IMR-90 (cell line): ENCODE results near the gene CEBPG. TPM values are rescaled to one million over a fixed set of nuclear protein-coding genes. Genes with fewer than 3 reads are reported as not detected.

ENCODE experiments used
- ATAC-seq: fragments of 200-7000 bp; cut with Tn5 transposase; 2 replicates; pipeline ENCODE4 v1.9.1; 2020; ENCODE audit warnings: low read depth, mild to moderate bottlenecking, moderate library complexity
- BruUV-seq: library from RNA; stranded (reverse); fragments of 400-500 nt; replicated peaks from 2 replicates; lab custom pipeline; 2021; lab: Mats Ljungman, UMichigan
- CTCF ChIA-PET: fragments of 300-600 bp; formaldehyde crosslinking; extraction: SDS; loops from one replicate; lab custom pipeline; 2021; ENCODE audit warnings: antibody characterized with exemption; lab: Yijun Ruan, JAX
- POLR2A ChIA-PET: fragments of 300-600 bp; sonication (Branson Sonifier 250); formaldehyde crosslinking; loops from one replicate; lab custom pipeline; 2022; ENCODE audit warnings: antibody characterized with exemption; ENCODE audit not compliant: unreplicated experiment; lab: Charles Lee
- DNase-seq: peaks from one replicate; pipeline ENCODE4 v3.0.0; 2013
- H2AFZ ChIP-seq: replicated peaks from 2 replicates; pipeline ENCODE3; 2013; ENCODE audit warnings: low read length, mild to moderate bottlenecking; ENCODE audit not compliant: poor library complexity
- H2AK5ac ChIP-seq: 2 replicates; pipeline ENCODE4 v1.6.1; 2013; ENCODE audit warnings: low read depth, low read length, inconsistent platforms
- H2AK9ac ChIP-seq: replicated peaks from 2 replicates; pipeline ENCODE3; 2013; ENCODE audit warnings: mild to moderate bottlenecking, low read depth, low read length, moderate library complexity; ENCODE audit not compliant: poor library complexity
- H2BK120ac ChIP-seq: 2 replicates; pipeline ENCODE4 v1.6.1; 2013; ENCODE audit warnings: low read depth, low read length, inconsistent platforms
- H2BK15ac ChIP-seq: 3 replicates; pipeline ENCODE4 v1.6.1; 2013; ENCODE audit warnings: low read depth, low read length, inconsistent platforms
- H2BK20ac ChIP-seq: 2 replicates; pipeline ENCODE4 v1.6.1; 2013; ENCODE audit warnings: low read depth, mild to moderate bottlenecking, inconsistent platforms, low read length, moderate library complexity
- H2BK5ac ChIP-seq: 2 replicates; pipeline ENCODE4 v1.6.1; 2013; ENCODE audit warnings: mild to moderate bottlenecking, low read depth, low read length, inconsistent platforms; ENCODE audit not compliant: poor library complexity, severe bottlenecking
- H3K14ac ChIP-seq: replicated peaks from 2 replicates; pipeline ENCODE4 v1.6.1; 2013; ENCODE audit warnings: low read depth, low read length, inconsistent platforms
- H3K18ac ChIP-seq: 2 replicates; pipeline ENCODE4 v1.6.1; 2013; ENCODE audit warnings: low read depth, low read length, control low read depth
- H3K23ac ChIP-seq: 2 replicates; pipeline ENCODE4 v1.6.1; 2013; ENCODE audit warnings: low read depth, low read length, inconsistent platforms
- H3K27ac ChIP-seq: 2 replicates; pipeline ENCODE4 v1.5.1; 2013; ENCODE audit warnings: mild to moderate bottlenecking, control low read depth, low read length; ENCODE audit not compliant: insufficient read depth
- H3K27me3 ChIP-seq: 2 replicates; pipeline ENCODE4 v1.6.1; 2013; ENCODE audit warnings: low read length; ENCODE audit not compliant: control insufficient read depth, insufficient read depth
- H3K36me3 ChIP-seq: 2 replicates; pipeline ENCODE4 v1.6.1; 2013; ENCODE audit warnings: low read length, mixed read lengths; ENCODE audit not compliant: control insufficient read depth, insufficient read depth
- H3K4ac ChIP-seq: 2 replicates; pipeline ENCODE4 v1.6.1; 2013; ENCODE audit warnings: low read depth, low read length, inconsistent platforms
- H3K4me1 ChIP-seq: 2 replicates; pipeline ENCODE4 v1.6.1; 2013; ENCODE audit warnings: low read length, mixed read lengths; ENCODE audit not compliant: control insufficient read depth, insufficient read depth
- H3K4me2 ChIP-seq: 2 replicates; pipeline ENCODE4 v1.6.1; 2013; ENCODE audit warnings: low read depth, mild to moderate bottlenecking, control low read depth, low read length, moderate library complexity
- H3K4me3 ChIP-seq: 2 replicates; pipeline ENCODE4 v1.5.1; 2013; ENCODE audit warnings: low read depth, mild to moderate bottlenecking, control low read depth, low read length, moderate library complexity; ENCODE audit not compliant: insufficient read depth
- H3K56ac ChIP-seq: 2 replicates; pipeline ENCODE4 v1.6.1; 2013; ENCODE audit warnings: low read length, inconsistent platforms; ENCODE audit not compliant: insufficient read depth; ENCODE audit errors: extremely low read depth
- H3K79me1 ChIP-seq, 2 experiments: 2 replicates each; pipeline ENCODE4 v1.6.1; 2013; ENCODE audit warnings: low read length in 2 of 2, inconsistent platforms in 1 of 2, low read depth in 1 of 2
- H3K9ac ChIP-seq: 2 replicates; pipeline ENCODE4 v1.6.1; 2013; ENCODE audit warnings: low read depth, low read length, control low read depth
- H3K9me1 ChIP-seq: 2 replicates; pipeline ENCODE4 v1.6.1; 2013; ENCODE audit warnings: low read length, inconsistent platforms; ENCODE audit not compliant: insufficient read depth
- H3K9me3 ChIP-seq: 2 replicates; pipeline ENCODE4 v1.6.1; 2013; ENCODE audit warnings: low read length; ENCODE audit not compliant: control insufficient read depth, insufficient read depth
- H4K20me1 ChIP-seq: 2 replicates; pipeline ENCODE4 v1.6.1; 2013; ENCODE audit warnings: low read length, inconsistent platforms; ENCODE audit not compliant: insufficient read depth
- H4K5ac ChIP-seq: 2 replicates; pipeline ENCODE4 v1.6.1; 2013; ENCODE audit warnings: mild to moderate bottlenecking, low read depth, low read length, control low read depth
- H4K8ac ChIP-seq, 2 experiments: 2 replicates each; pipeline ENCODE4 v1.6.1; 2013; ENCODE audit warnings: low read depth in 2 of 2, low read length in 2 of 2, control low read depth in 1 of 2, inconsistent platforms in 1 of 2
- H4K91ac ChIP-seq: 2 replicates; pipeline ENCODE4 v1.6.1; 2013; ENCODE audit warnings: low read depth, low read length, inconsistent platforms; ENCODE audit not compliant: insufficient read depth
- BHLHE40 ChIP-seq: fragments of 150-350 bp; IDR thresholded peaks from 2 replicates; pipeline ENCODE4 v1.6.1; 2016; ENCODE audit warnings: mild to moderate bottlenecking, low read depth, low read length
- CTCF ChIP-seq: conservative IDR thresholded peaks from 2 replicates; pipeline ENCODE4 v1.5.1; 2012; ENCODE audit warnings: mild to moderate bottlenecking, low read depth, low read length, improper control_type of control experiment
- FOS ChIP-seq: fragments of 150-350 bp; IDR thresholded peaks from 2 replicates; pipeline ENCODE4 v1.6.1; 2016; ENCODE audit warnings: low read depth, low read length
- MAFK ChIP-seq: IDR thresholded peaks from 2 replicates; pipeline ENCODE4 v1.6.1; 2012; ENCODE audit warnings: low read depth, low read length, improper control_type of control experiment
- MAZ ChIP-seq: IDR thresholded peaks from 2 replicates; pipeline ENCODE4 v1.6.1; 2012; ENCODE audit warnings: low read depth, mild to moderate bottlenecking, low read length, improper control_type of control experiment, moderate library complexity, borderline replicate concordance
- MXI1 ChIP-seq: IDR thresholded peaks from 2 replicates; pipeline ENCODE4 v1.6.1; 2012; ENCODE audit warnings: low read depth, mild to moderate bottlenecking, low read length, moderate library complexity, borderline replicate concordance
- NFE2L2 ChIP-seq: fragments of 150-350 bp; IDR thresholded peaks from 2 replicates; pipeline ENCODE4 v1.6.1; 2016; ENCODE audit warnings: low read depth, mild to moderate bottlenecking, low read length
- RAD21 ChIP-seq: IDR thresholded peaks from 2 replicates; pipeline ENCODE4 v1.6.1; 2012; ENCODE audit warnings: low read length, improper control_type of control experiment
- RCOR1 ChIP-seq: IDR thresholded peaks from 2 replicates; pipeline ENCODE4 v1.6.1; 2012; ENCODE audit warnings: mild to moderate bottlenecking, low read length, improper control_type of control experiment; ENCODE audit not compliant: insufficient replicate concordance
- RFX5 ChIP-seq: IDR thresholded peaks from 2 replicates; pipeline ENCODE4 v1.8.0; 2012; ENCODE audit warnings: low read depth, mild to moderate bottlenecking, low read length, moderate library complexity
- SMC3 ChIP-seq: fragments of 150-350 bp; IDR thresholded peaks from 2 replicates; pipeline ENCODE4 v1.6.1; 2016; ENCODE audit warnings: low read depth, mild to moderate bottlenecking, antibody characterized with exemption, low read length, moderate library complexity
- USF2 ChIP-seq: fragments of 150-350 bp; IDR thresholded peaks from 2 replicates; pipeline ENCODE4 v1.6.1; 2017; ENCODE audit warnings: mild to moderate bottlenecking, antibody characterized with exemption, low read length, low read depth
- WGBS, 2 experiments: methylation state at CpG; one replicate each; pipeline versions ENCODE4 v1.1.5 to v1.1.7; 2013; ENCODE audit warnings: missing lambda C conversion rate in 2 of 2; ENCODE audit not compliant: insufficient read length in 1 of 2; ENCODE audit errors: extremely low coverage in 2 of 2; 5-methylcytosine and 5-hydroxymethylcytosine counted together
- dilution Hi-C: fragments of 300-500 bp; cut with HindIII; formaldehyde crosslinking; loops from one replicate; pipeline ENCODE4 v1.14.3; 2018; ENCODE audit warnings: low sequenced_read_pairs; ENCODE audit not compliant: unreplicated experiment
- in situ Hi-C: fragments of 300-500 bp; cut with MboI; formaldehyde crosslinking; loops from 3 replicates; pipeline ENCODE4 v1.14.3; 2019; ENCODE audit warnings: low sequenced_read_pairs, inconsistent platforms, mixed read lengths
- intact Hi-C: fragments of 100-400 bp; cut with micrococcal nuclease; formaldehyde crosslinking; loops from 2 replicates; pipeline ENCODE4 v1.10.0; 2022
- polyA plus RNA-seq, 3 experiments: library from polyadenylated mRNA; depleted of rRNA; stranded (reverse); fragments of >200 nt; gene quantifications; 2 replicates each; pipeline ENCODE4 v1.2.3, GENCODE V29; 2012; ENCODE audit warnings: low replicate concordance in 1 of 3
- total RNA-seq: library from RNA; depleted of rRNA; stranded (reverse); fragments of >200 nt; gene quantifications from 2 replicates; pipeline ENCODE4 v1.2.3, GENCODE V29; 2012
- TF ChIP-seq, protein P1 (sequence below): fragments of 150-350 bp; IDR thresholded peaks from 2 replicates; pipeline ENCODE4 v1.6.1; 2016; ENCODE audit warnings: low read depth, mild to moderate bottlenecking, low read length, moderate library complexity, borderline replicate concordance

The CEBPG gene
- total and polyA plus RNA-seq, 2 of the 4 experiments (the other 2 are of a cell fraction) = 9.2 to 14.3 TPM

GRCh38 chr19:33422369-33423180 is 49.1 kb downstream of the CEBPG start:
- no peak overlapping the region for H3K9ac ChIP-seq
- no peak overlapping the region for H3K27ac ChIP-seq
- ATAC-seq (no peak), DNase-seq (no peak)
- no peak overlapping the region for H2BK20ac ChIP-seq
- H2AK5ac ChIP-seq = no peak overlapping the region
- POLR2A ChIA-PET = no interaction called here
- no peak overlapping the region for H3K23ac ChIP-seq
- H3K4me3 ChIP-seq = no peak overlapping the region
- H2AFZ ChIP-seq = no peak overlapping the region
- H2BK15ac ChIP-seq = no peak overlapping the region
- CTCF ChIA-PET = no interaction called here
- no peaks in the 10 kb centered on the region for H3K27me3 ChIP-seq
- BruUV-seq = no TSS peak
- WGBS, 2 experiments = 90 to 100% methylated on average over 2 to 3 of the region's 3 CpGs
- peaks cover 3% of the 10 kb centered on the region; the same call in 1 of the 2 replicates for H3K9me1 ChIP-seq
- no peak overlapping the region for H3K14ac ChIP-seq
- H3K9me3 ChIP-seq = no peaks in the 10 kb centered on the region
- no peak overlapping the region for H3K18ac ChIP-seq
- peak overlapping the region; percentile 45 for H2BK5ac ChIP-seq
- no peak overlapping the region for H3K56ac ChIP-seq
- H3K36me3 ChIP-seq = no peaks in the 10 kb centered on the region
- H3K4me2 ChIP-seq = no peak overlapping the region
- intact Hi-C loops (no loop called here), in situ Hi-C loops (no loop called here), dilution Hi-C loops (no loop called here)
- TF ChIP-seq FOS (no peak), MAFK (no peak), RFX5 (no peak), RAD21 (no peak), MAZ (no peak), RCOR1 (no peak), NFE2L2 (no peak), USF2 (no peak), MXI1 (no peak), BHLHE40 (no peak), CTCF (no peak), SMC3 (no peak)
- TF ChIP-seq, protein P1, sequence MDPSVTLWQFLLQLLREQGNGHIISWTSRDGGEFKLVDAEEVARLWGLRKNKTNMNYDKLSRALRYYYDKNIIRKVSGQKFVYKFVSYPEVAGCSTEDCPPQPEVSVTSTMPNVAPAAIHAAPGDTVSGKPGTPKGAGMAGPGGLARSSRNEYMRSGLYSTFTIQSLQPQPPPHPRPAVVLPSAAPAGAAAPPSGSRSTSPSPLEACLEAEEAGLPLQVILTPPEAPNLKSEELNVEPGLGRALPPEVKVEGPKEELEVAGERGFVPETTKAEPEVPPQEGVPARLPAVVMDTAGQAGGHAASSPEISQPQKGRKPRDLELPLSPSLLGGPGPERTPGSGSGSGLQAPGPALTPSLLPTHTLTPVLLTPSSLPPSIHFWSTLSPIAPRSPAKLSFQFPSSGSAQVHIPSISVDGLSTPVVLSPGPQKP = no peak
- H2AK9ac ChIP-seq = no peak overlapping the region
- no peaks in the 10 kb centered on the region for H4K20me1 ChIP-seq
- H3K79me1 ChIP-seq = no peaks in the 10 kb centered on the region
- no peak overlapping the region for H2BK120ac ChIP-seq
- H4K8ac ChIP-seq = no peak overlapping the region
- no peak overlapping the region for H4K91ac ChIP-seq
- no peak overlapping the region for H4K5ac ChIP-seq
- no peak overlapping the region for H3K4ac ChIP-seq
- H3K4me1 ChIP-seq = no peaks in the 10 kb centered on the region
